CD8-positive, alpha-beta memory T cell (primary cell): ENCODE results near the gene LPXN. TPM values are rescaled to one million over a fixed set of nuclear protein-coding genes. Genes with fewer than 3 reads are reported as not detected.
A peak's percentile ranks its signal among the peaks of the same experiment; 100 is the strongest.

ENCODE experiments used
- CTCF ChIA-PET: fragments of 350-600 bp; sonication (Branson Sonifier 250); formaldehyde crosslinking; loops from one replicate; lab custom pipeline; 2021; ENCODE audit warnings: antibody characterized with exemption; lab: Charles Lee
- POLR2A ChIA-PET: fragments of 350-600 bp; sonication (Branson Sonifier 250); formaldehyde crosslinking; loops from one replicate; lab custom pipeline; 2021; ENCODE audit warnings: antibody characterized with exemption; lab: Charles Lee
- DNase-seq, 5 donors: peaks; one replicate each; pipeline versions ENCODE4 v3.0.0 to v3.0.0-alpha.2; 2020 to 2022; ENCODE audit warnings: mixed read lengths in 1 of 5
- H3K27ac ChIP-seq: one replicate; pipeline ENCODE4 v1.7.0; 2013; ENCODE audit warnings: low read depth, mild to moderate bottlenecking, low read length, moderate library complexity
- H3K27me3 ChIP-seq: 2 replicates; pipeline ENCODE4 v1.7.0; 2013; ENCODE audit warnings: low read length, mild to moderate bottlenecking; ENCODE audit not compliant: insufficient read depth, poor library complexity, severe bottlenecking
- H3K36me3 ChIP-seq: 2 replicates; pipeline ENCODE4 v1.7.0; 2013; ENCODE audit warnings: mild to moderate bottlenecking, low read length, moderate library complexity; ENCODE audit not compliant: insufficient read depth
- H3K4me1 ChIP-seq: 2 replicates; pipeline ENCODE4 v1.7.0; 2013; ENCODE audit warnings: mild to moderate bottlenecking, low read length, moderate library complexity; ENCODE audit not compliant: insufficient read depth
- H3K4me3 ChIP-seq: 2 replicates; pipeline ENCODE4 v1.7.0; 2013; ENCODE audit warnings: mild to moderate bottlenecking, low read length
- H3K9me3 ChIP-seq: 2 replicates; pipeline ENCODE4 v1.7.0; 2013; ENCODE audit warnings: mild to moderate bottlenecking, low read length
- H3K27ac Mint-ChIP-seq, 8 donors: one replicate each; pipeline ENCODE4 v1.8.0; 2020 to 2021; ENCODE audit warnings: mixed read lengths in 8 of 8, mild to moderate bottlenecking in 6 of 8, inconsistent platforms in 3 of 8, moderate library complexity in 3 of 8
- H3K27me3 Mint-ChIP-seq, 2 donors: one replicate each; pipeline ENCODE4 v1.8.0; 2020 to 2021; ENCODE audit warnings: mixed read lengths in 2 of 2, mild to moderate bottlenecking in 1 of 2, moderate library complexity in 1 of 2
- H3K36me3 Mint-ChIP-seq, 3 donors: one replicate each; pipeline ENCODE4 v1.8.0; 2020 to 2021; ENCODE audit warnings: mixed read lengths in 3 of 3, inconsistent platforms in 1 of 3, mild to moderate bottlenecking in 1 of 3
- H3K4me1 Mint-ChIP-seq, 3 donors: one replicate each; pipeline ENCODE4 v1.8.0; 2020 to 2021; ENCODE audit warnings: mixed read lengths in 3 of 3, inconsistent platforms in 1 of 3, mild to moderate bottlenecking in 1 of 3
- H3K4me3 Mint-ChIP-seq, 7 donors: one replicate each; pipeline ENCODE4 v1.8.0; 2020 to 2021; ENCODE audit warnings: mixed read lengths in 7 of 7, mild to moderate bottlenecking in 6 of 7, moderate library complexity in 4 of 7, inconsistent platforms in 2 of 7
- H3K9me3 Mint-ChIP-seq, 5 donors: one replicate each; pipeline ENCODE4 v1.8.0; 2020 to 2022; ENCODE audit warnings: mixed read lengths in 5 of 5, mild to moderate bottlenecking in 3 of 5, moderate library complexity in 2 of 5, inconsistent platforms in 1 of 5
- polyA plus RNA-seq: library from polyadenylated mRNA; unstranded; fragments of 300-500 nt; fragmentation: Illumina TruSeq; gene quantifications from one replicate; pipeline ENCODE4 v1.2.3, GENCODE V29; 2021
- total RNA-seq, 2 experiments: library from RNA; stranded (reverse); gene quantifications; one replicate each; pipeline ENCODE4 v1.2.3, GENCODE V29; 2021

LPXN gene
- total and polyA plus RNA-seq, 3 experiments from 2014 or later, result 168 to 264 (median 175) TPM

DNA sequence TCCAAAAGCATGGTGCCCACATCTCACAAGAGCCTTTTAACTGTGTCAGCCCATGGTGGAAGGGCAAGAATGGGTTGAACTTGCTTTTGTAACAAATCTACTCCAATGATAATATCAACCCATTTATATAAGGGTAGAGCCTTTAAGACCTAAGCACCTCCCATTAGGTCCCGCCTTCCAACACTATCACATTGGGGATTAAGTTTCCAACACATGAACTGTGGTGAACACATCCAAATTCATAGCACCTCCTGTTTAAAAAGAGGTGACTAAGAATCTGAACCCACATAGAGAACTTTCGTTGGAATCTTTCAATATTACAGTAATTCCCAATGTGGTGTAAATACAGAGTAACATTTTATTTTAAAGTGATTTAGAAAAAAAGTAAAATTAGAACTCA lies 37.6 kb upstream of the LPXN start:
- Histone ChIP-seq H3K4me3 (no peak overlapping the region), H3K27ac (no peak overlapping the region), H3K4me1 (no peaks in the 10 kb centered on the region), H3K9me3 (no peaks in the 10 kb centered on the region), H3K27me3 (no peaks in the 10 kb centered on the region), H3K36me3 (peaks cover 69% of the 10 kb centered on the region)
- H3K36me3 Mint-ChIP-seq, result peaks cover 18 to 88% (median 47%) of the 10 kb centered on the region in 3 donors
- ChIA-PET CTCF (no interaction called here), POLR2A (no interaction called here)
- no peaks in the 10 kb centered on the region for H3K27me3 Mint-ChIP-seq
- no peak overlapping the region for H3K27ac Mint-ChIP-seq
- DNase-seq, result no peak
- H3K9me3 Mint-ChIP-seq, result no peaks in the 10 kb centered on the region
- no peak overlapping the region for H3K4me3 Mint-ChIP-seq
- peaks cover 10 to 23% (median 11%) of the 10 kb centered on the region in 3 donors for H3K4me1 Mint-ChIP-seq

DNA sequence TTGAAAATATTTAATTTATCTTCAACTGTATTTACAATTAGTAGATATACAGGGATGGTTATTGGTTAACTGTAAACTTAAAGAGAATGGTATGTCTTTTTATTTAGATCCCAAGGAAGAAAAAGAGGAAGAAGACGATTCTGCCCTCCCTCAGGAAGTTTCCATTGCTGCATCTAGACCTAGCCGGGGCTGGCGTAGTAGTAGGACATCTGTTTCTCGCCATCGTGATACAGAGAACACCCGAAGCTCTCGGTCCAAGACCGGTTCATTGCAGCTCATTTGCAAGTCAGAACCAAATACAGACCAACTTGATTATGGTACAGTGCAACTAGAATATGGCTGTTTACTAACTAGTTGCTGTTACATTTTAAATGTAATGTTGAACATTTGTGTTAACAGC lies 34.1 kb upstream of the LPXN start:
- Histone ChIP-seq H3K9me3 (no peaks in the 10 kb centered on the region), H3K4me3 (no peak overlapping the region), H3K27me3 (no peaks in the 10 kb centered on the region), H3K4me1 (peaks cover 19% of the 10 kb centered on the region), H3K27ac (no peak overlapping the region), H3K36me3 (peaks cover 48% of the 10 kb centered on the region)
- ChIA-PET POLR2A (no interaction called here), CTCF (interaction anchor here (1.4 to 7.8 kb wide), 2 partner anchors 42 to 86 kb away, joined by 3 to 27 read pairs; no protein-coding TSS in a partner anchor)
- Mint-ChIP-seq H3K4me1 (peaks cover 31 to 49% (median 40%) of the 10 kb centered on the region in 3 donors), H3K27me3 (no peaks in the 10 kb centered on the region), H3K36me3 (peaks cover 18 to 65% (median 30%) of the 10 kb centered on the region in 3 donors), H3K27ac (peak overlapping the region in 2 of 8 donors; percentile 3 to 22), H3K9me3 (no peaks in the 10 kb centered on the region), H3K4me3 (no peak overlapping the region)
- no peak for DNase-seq

DNA sequence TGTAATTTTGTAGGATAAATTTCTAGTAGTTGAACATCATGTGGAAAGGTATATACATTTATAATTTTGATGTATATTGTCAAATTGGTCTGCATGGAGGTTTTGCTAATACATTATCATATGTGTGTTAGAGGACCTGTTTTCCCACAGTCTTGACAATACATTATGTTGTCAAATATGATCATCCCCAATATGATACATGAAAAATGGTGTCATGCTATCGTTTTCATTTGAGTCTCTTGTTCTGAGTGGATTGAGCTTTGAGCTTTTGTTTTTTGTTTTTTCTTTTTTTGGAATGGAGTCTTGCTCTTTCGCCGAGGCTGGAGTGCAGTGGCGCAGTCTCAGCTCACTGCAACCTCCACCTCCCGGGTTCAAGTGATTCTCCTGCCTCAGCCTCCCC lies 32.7 kb upstream of the LPXN start:
- no peak for DNase-seq
- ChIA-PET CTCF (interaction anchor here (7.8 kb wide), 1 partner anchor 40 kb away, joined by 27 read pairs; no protein-coding TSS in a partner anchor), POLR2A (no interaction called here)
- H3K9me3 ChIP-seq, result no peaks in the 10 kb centered on the region
- Mint-ChIP-seq H3K4me3 (no peak overlapping the region), H3K9me3 (no peaks in the 10 kb centered on the region), H3K36me3 (peaks cover 11 to 57% (median 25%) of the 10 kb centered on the region in 3 donors), H3K27ac (peak overlapping the region in 1 of 8 donors; percentile 14), H3K27me3 (no peaks in the 10 kb centered on the region), H3K4me1 (peaks cover 43 to 63% (median 53%) of the 10 kb centered on the region in 3 donors)
- H3K4me1 ChIP-seq, result peaks cover 24% of the 10 kb centered on the region
- H3K4me3 ChIP-seq, result no peak overlapping the region
- H3K27ac ChIP-seq, result no peak overlapping the region
- H3K36me3 ChIP-seq, result peaks cover 36% of the 10 kb centered on the region
- no peaks in the 10 kb centered on the region for H3K27me3 ChIP-seq

DNA sequence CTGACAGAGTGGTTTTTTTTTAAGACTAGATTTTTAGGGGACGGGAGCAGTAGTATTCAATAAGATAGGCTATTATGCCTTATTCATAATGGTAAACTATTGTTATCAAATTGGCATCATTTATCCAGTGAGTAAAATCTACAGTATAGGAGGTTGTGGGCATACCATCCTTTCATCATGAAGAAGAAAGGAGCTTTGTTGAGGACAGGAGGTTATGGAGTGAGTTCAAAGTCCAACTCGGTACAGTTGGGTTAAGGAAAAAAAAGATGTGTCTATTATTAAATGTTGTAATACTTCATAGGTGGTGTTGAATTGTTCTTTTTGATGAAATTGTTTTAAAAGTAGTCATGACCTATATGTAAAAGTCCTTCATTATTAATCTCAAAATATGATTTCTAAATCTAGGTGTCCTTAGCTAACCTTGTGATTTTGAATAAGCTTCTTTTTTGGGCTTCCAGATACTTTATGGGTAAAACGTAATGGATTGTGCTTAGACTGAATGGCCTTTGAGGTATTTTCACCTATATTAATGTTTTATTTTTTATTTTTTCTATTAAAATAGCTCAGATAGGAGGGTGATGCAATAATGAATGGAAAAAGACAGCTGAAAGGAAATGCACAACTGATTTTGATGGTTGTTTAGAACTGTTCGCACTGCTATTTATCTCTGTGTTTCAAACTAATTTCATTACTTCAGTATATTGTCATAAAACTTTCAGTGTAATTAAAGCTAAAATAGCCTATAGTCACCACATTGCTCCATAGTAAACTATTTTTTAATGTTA lies 31.5 kb upstream of the LPXN start:
- Histone ChIP-seq H3K4me1 (peaks cover 24% of the 10 kb centered on the region), H3K9me3 (no peaks in the 10 kb centered on the region), H3K4me3 (no peak overlapping the region), H3K27me3 (no peaks in the 10 kb centered on the region), H3K36me3 (peaks cover 24% of the 10 kb centered on the region), H3K27ac (no peak overlapping the region)
- ChIA-PET POLR2A (interaction anchor here (1.2 kb wide), 1 partner anchor 9 kb away, joined by 3 read pairs; no protein-coding TSS in a partner anchor), CTCF (interaction anchor here (1.5 to 7.8 kb wide), 2 partner anchors 22 to 39 kb away, joined by 5 to 27 read pairs; no protein-coding TSS in a partner anchor)
- H3K4me3 Mint-ChIP-seq, result no peak overlapping the region
- DNase-seq, result no peak
- H3K27ac Mint-ChIP-seq, result peak overlapping the region in 6 of 8 donors; percentile 14 to 85 (median 44)
- no peaks in the 10 kb centered on the region for H3K9me3 Mint-ChIP-seq
- peaks cover 55 to 74% (median 66%) of the 10 kb centered on the region in 3 donors for H3K4me1 Mint-ChIP-seq
- H3K36me3 Mint-ChIP-seq, result peaks cover 11 to 55% (median 19%) of the 10 kb centered on the region in 3 donors
- no peaks in the 10 kb centered on the region for H3K27me3 Mint-ChIP-seq

DNA sequence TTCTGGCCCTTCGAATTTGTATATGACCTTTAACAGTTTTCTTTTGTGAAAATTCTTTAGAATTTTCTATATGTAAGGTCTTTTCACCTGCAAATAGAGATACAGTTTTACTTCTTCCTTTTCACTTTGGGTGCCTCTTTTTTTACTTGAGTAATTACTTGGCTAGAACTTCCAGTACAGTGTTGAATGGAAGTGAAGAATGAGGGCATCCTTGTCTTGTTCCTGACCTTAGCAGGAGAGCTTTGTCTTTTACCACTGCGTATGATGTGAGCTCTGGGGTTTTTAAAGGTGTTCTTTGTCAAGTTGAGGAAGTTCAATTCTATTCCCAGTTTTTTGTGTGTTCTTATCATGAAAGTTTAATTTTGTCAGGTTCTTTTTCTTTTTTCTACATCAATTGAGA lies 24.9 kb upstream of the LPXN start:
- CTCF ChIA-PET, result no interaction called here

DNA sequence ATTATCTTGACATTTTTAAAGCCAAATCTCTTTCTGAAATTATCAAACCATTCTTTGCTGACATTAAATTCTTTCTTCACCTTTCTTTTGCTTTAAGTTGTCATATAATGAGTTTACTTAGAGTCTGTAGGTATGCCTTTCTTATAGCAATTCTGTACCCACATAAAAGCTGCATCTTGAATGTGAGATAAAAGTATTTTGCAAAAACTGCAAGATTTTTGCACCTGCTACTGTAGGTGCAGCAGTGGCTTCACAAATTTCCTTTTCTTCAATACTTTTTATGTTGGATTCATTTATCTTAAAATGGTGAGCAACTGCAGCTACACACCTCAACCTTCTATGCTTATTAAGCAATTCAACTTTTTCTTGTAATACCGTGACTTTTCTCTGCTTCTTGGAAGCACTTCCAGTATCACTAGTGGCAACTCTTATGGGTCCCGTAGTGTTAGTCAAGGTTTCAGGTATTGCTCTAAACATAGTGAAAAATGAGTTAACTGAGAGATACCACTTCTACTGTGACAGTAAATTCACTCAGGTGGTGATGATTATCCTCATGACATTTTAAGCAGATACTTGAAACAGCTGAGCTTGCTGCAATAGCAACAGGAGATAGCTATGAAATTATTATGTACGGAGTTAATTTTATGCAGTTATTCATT lies 22.0 kb upstream of the LPXN start:
- H3K36me3 Mint-ChIP-seq, result peaks cover 0 to 36% (median 10%) of the 10 kb centered on the region in 3 donors
- H3K4me3 Mint-ChIP-seq, result peak overlapping the region in 1 of 7 donors; percentile 47
- DNase-seq, result no peak
- ChIA-PET POLR2A (interaction anchor here (0.6 to 0.7 kb wide), 2 partner anchors 9 to 22 kb away, joined by 3 to 4 read pairs; partner anchors contain the start of gene LPXN), CTCF (interaction anchor here (0.6 to 1.5 kb wide), 2 partner anchors 30 to 79 kb away, joined by 3 read pairs; no protein-coding TSS in a partner anchor)
- no peaks in the 10 kb centered on the region for H3K36me3 ChIP-seq
- H3K4me1 Mint-ChIP-seq, result peaks cover 81 to 98% (median 96%) of the 10 kb centered on the region in 3 donors
- no peaks in the 10 kb centered on the region for H3K9me3 Mint-ChIP-seq
- H3K9me3 ChIP-seq, result no peaks in the 10 kb centered on the region
- H3K27me3 ChIP-seq, result no peaks in the 10 kb centered on the region
- no peaks in the 10 kb centered on the region for H3K27me3 Mint-ChIP-seq
- H3K4me3 ChIP-seq, result no peak overlapping the region
- no peak overlapping the region for H3K27ac ChIP-seq
- peaks cover 38% of the 10 kb centered on the region for H3K4me1 ChIP-seq
- peak overlapping the region in 5 of 8 donors; percentile 10 to 33 (median 21) for H3K27ac Mint-ChIP-seq

More for the DNA sequence above, 24.9 kb upstream of the LPXN start:
- H3K36me3 Mint-ChIP-seq, result peaks cover 5 to 39% (median 8%) of the 10 kb centered on the region in 3 donors
- Histone ChIP-seq H3K4me3 (no peak overlapping the region), H3K27me3 (no peaks in the 10 kb centered on the region), H3K4me1 (peaks cover 45% of the 10 kb centered on the region), H3K27ac (no peak overlapping the region), H3K36me3 (no peaks in the 10 kb centered on the region), H3K9me3 (no peaks in the 10 kb centered on the region)
- DNase-seq, result no peak
- POLR2A ChIA-PET, result no interaction called here
- H3K27me3 Mint-ChIP-seq, result no peaks in the 10 kb centered on the region
- H3K27ac Mint-ChIP-seq, result peak overlapping the region in 3 of 8 donors; percentile 1 to 57 (median 43)
- peaks cover 87 to 99% (median 98%) of the 10 kb centered on the region in 3 donors for H3K4me1 Mint-ChIP-seq
- H3K9me3 Mint-ChIP-seq, result no peaks in the 10 kb centered on the region
- H3K4me3 Mint-ChIP-seq, result no peak overlapping the region

DNA sequence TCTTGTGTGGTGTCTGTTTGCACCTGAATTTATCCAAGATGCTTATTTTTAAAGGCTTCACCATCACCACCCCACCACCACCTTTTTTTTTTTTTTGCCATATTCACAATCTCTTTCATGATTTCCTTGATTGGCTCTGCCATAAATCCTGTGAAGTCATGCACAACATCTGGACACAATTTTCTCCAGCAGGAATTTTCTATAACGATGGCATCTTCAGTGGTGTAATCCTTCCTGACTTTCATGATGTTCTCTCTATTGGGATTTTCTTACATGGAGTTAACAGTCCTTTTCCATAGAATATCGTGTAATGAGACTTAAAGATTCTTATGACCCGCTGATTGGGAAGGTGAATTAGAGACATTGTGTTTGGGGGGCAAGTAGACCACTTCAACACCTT lies 21.0 kb upstream of the LPXN start:
- Histone ChIP-seq H3K36me3 (no peaks in the 10 kb centered on the region), H3K4me3 (no peak overlapping the region), H3K27me3 (no peaks in the 10 kb centered on the region), H3K4me1 (peaks cover 43% of the 10 kb centered on the region), H3K27ac (no peak overlapping the region), H3K9me3 (no peaks in the 10 kb centered on the region)
- Mint-ChIP-seq H3K4me3 (no peak overlapping the region), H3K4me1 (peaks cover 79 to 94% (median 94%) of the 10 kb centered on the region in 3 donors), H3K27ac (peak overlapping the region in 2 of 8 donors; percentile 9 to 46), H3K36me3 (peaks cover 0 to 37% (median 14%) of the 10 kb centered on the region in 3 donors), H3K27me3 (no peaks in the 10 kb centered on the region), H3K9me3 (no peaks in the 10 kb centered on the region)
- CTCF ChIA-PET, result interaction anchor here (1.0 kb wide), 1 partner anchor 29 kb away, joined by 3 read pairs; no protein-coding TSS in a partner anchor
- POLR2A ChIA-PET, result no interaction called here
- no peak for DNase-seq
